GM23338 (cell line): Measurements from ENCODE around the gene DCST1. TPM values are rescaled to one million over a fixed set of nuclear protein-coding genes. Genes with fewer than 3 reads are reported as not detected.

ENCODE experiments used
- ATAC-seq: fragments of 200-7000 bp; cut with Tn5 transposase; 3 replicates; pipeline ENCODE4 v1.9.1; 2020
- DNase-seq: peaks from one replicate; pipeline ENCODE4 v3.0.0-alpha.2; 2015; ENCODE audit warnings: low spot score
- H2AFZ ChIP-seq: fragments of 200-600 bp; sonication (generic); 2 replicates; pipeline ENCODE4 v1.8.0; 2016; ENCODE audit warnings: antibody characterized with exemption, mild to moderate bottlenecking, moderate library complexity
- H3F3A ChIP-seq: fragments of 200-600 bp; sonication (generic); replicated peaks from 2 replicates; pipeline ENCODE4 v1.8.0; 2017; ENCODE audit warnings: antibody characterized with exemption, mixed run types, low read depth
- H3K27ac ChIP-seq: fragments of 200-600 bp; sonication (generic); 2 replicates; pipeline ENCODE4 v1.6.1; 2016; ENCODE audit warnings: low read depth
- H3K27me3 ChIP-seq: fragments of 200-600 bp; sonication (generic); 2 replicates; pipeline ENCODE4 v1.8.0; 2016; ENCODE audit warnings: mild to moderate bottlenecking, mixed run types, moderate library complexity; ENCODE audit not compliant: insufficient read depth
- H3K36me3 ChIP-seq: fragments of 200-600 bp; sonication (generic); 2 replicates; pipeline ENCODE4 v1.8.0; 2016; ENCODE audit warnings: mild to moderate bottlenecking; ENCODE audit not compliant: insufficient read depth
- H3K4me1 ChIP-seq: fragments of 200-600 bp; sonication (generic); 2 replicates; pipeline ENCODE4 v1.8.0; 2016; ENCODE audit warnings: mild to moderate bottlenecking, moderate library complexity; ENCODE audit not compliant: insufficient read depth
- H3K4me2 ChIP-seq: fragments of 200-600 bp; sonication (generic); 2 replicates; pipeline ENCODE4 v1.7.1; 2017; ENCODE audit warnings: mixed run types
- H3K4me3 ChIP-seq: fragments of 200-600 bp; sonication (generic); 2 replicates; pipeline ENCODE4 v1.6.1; 2016; ENCODE audit warnings: mixed run types
- H3K79me2 ChIP-seq: fragments of 200-600 bp; sonication (generic); replicated peaks from 2 replicates; pipeline ENCODE4 v1.8.0; 2017; ENCODE audit warnings: mild to moderate bottlenecking; ENCODE audit not compliant: insufficient read depth
- H3K9me2 ChIP-seq: fragments of 200-600 bp; sonication (generic); 2 replicates; pipeline ENCODE4 v1.8.0; 2017; ENCODE audit not compliant: insufficient read depth
- H4K20me1 ChIP-seq: fragments of 200-600 bp; sonication (generic); replicated peaks from 2 replicates; pipeline ENCODE4 v1.8.0; 2017; ENCODE audit warnings: mild to moderate bottlenecking; ENCODE audit not compliant: insufficient read depth
- H3K27ac Mint-ChIP-seq: 2 replicates; pipeline ENCODE4 v1.8.0; 2020; ENCODE audit warnings: inconsistent platforms, mild to moderate bottlenecking, moderate library complexity, mixed read lengths
- H3K27me3 Mint-ChIP-seq: 3 replicates; pipeline ENCODE4 v1.8.0; 2022; ENCODE audit warnings: low read depth, mild to moderate bottlenecking, moderate library complexity, mixed read lengths, inconsistent platforms; ENCODE audit not compliant: insufficient read depth, poor library complexity
- H3K36me3 Mint-ChIP-seq: 3 replicates; pipeline ENCODE4 v1.8.0; 2021; ENCODE audit warnings: low read depth, mild to moderate bottlenecking, inconsistent platforms, moderate library complexity, mixed read lengths
- H3K4me1 Mint-ChIP-seq: 3 replicates; pipeline ENCODE4 v1.8.0; 2020; ENCODE audit warnings: mild to moderate bottlenecking, inconsistent platforms, mixed read lengths
- H3K4me3 Mint-ChIP-seq: 3 replicates; pipeline ENCODE4 v1.8.0; 2021; ENCODE audit warnings: moderate library complexity, mild to moderate bottlenecking, inconsistent platforms, mixed read lengths
- H3K9me3 Mint-ChIP-seq: 3 replicates; pipeline ENCODE4 v1.8.0; 2020; ENCODE audit warnings: moderate library complexity, mild to moderate bottlenecking, inconsistent platforms, mixed read lengths
- CREB1 ChIP-seq: fragments of 250-450 bp; sonication (Bioruptor Pico); IDR thresholded peaks from 2 replicates; pipeline ENCODE4 v1.5.0; 2020; ENCODE audit warnings: low read depth, mild to moderate bottlenecking, moderate library complexity
- ETS1 ChIP-seq: IDR thresholded peaks from 2 replicates; pipeline ENCODE4 v1.6.1; 2016; ENCODE audit warnings: antibody characterized with exemption
- EZH2 ChIP-seq: fragments of 200-600 bp; sonication (generic); IDR thresholded peaks from one replicate; pipeline ENCODE4 v1.8.0; 2017; ENCODE audit warnings: antibody characterized with exemption, mild to moderate bottlenecking, low read depth; ENCODE audit not compliant: unreplicated experiment
- EZH2phosphoT487 ChIP-seq: fragments of 200-600 bp; sonication (generic); IDR thresholded peaks from one replicate; pipeline ENCODE4 v1.8.1; 2018; ENCODE audit warnings: antibody characterized with exemption; ENCODE audit not compliant: unreplicated experiment
- JUNB ChIP-seq: IDR thresholded peaks from one replicate; pipeline ENCODE4 v1.6.1; 2016; ENCODE audit warnings: antibody characterized with exemption; ENCODE audit not compliant: unreplicated experiment
- NANOG ChIP-seq: IDR thresholded peaks from 2 replicates; pipeline ENCODE4 v1.6.1; 2016; ENCODE audit warnings: antibody characterized with exemption, borderline replicate concordance
- POLR2AphosphoS5 ChIP-seq: IDR thresholded peaks from 2 replicates; pipeline ENCODE4 v1.6.1; 2016; ENCODE audit warnings: antibody characterized with exemption, low read depth
- REST ChIP-seq: IDR thresholded peaks from one replicate; pipeline ENCODE4 v1.6.1; 2018; ENCODE audit warnings: antibody characterized with exemption; ENCODE audit not compliant: unreplicated experiment
- STAT1 ChIP-seq: IDR thresholded peaks from one replicate; pipeline ENCODE4 v1.6.1; 2016; ENCODE audit warnings: antibody characterized with exemption; ENCODE audit not compliant: unreplicated experiment
- ZNF114 ChIP-seq: fragments of 250-450 bp; sonication (Bioruptor Pico); IDR thresholded peaks from 2 replicates; pipeline ENCODE4 v1.5.0; 2020; ENCODE audit warnings: mild to moderate bottlenecking, moderate library complexity
- ZNF331 ChIP-seq: fragments of 250-450 bp; sonication (Bioruptor Pico); IDR thresholded peaks from 2 replicates; pipeline ENCODE4 v1.5.0; 2020; ENCODE audit warnings: low read depth, mild to moderate bottlenecking, moderate library complexity
- ZNF462 ChIP-seq: fragments of 250-450 bp; sonication (Bioruptor Pico); IDR thresholded peaks from 2 replicates; pipeline ENCODE4 v1.5.0; 2020; ENCODE audit warnings: mild to moderate bottlenecking, moderate library complexity
- polyA plus RNA-seq: library from polyadenylated mRNA; unstranded; fragments of >200 nt; fragmentation: Nextera tagmentation; extraction: Ambion mirVana; gene quantifications from 2 replicates; pipeline ENCODE4 v1.2.1, GENCODE V29; 2016
- total RNA-seq: library from RNA; depleted of rRNA; stranded (reverse); fragments of >200 nt; shearing (Covaris generic); gene quantifications from 2 replicates; pipeline ENCODE4 v1.2.3, GENCODE V29; 2014
- TF ChIP-seq, protein P1 (sequence below), 2 experiments: fragments of 200-600 bp in 1 of 2; sonication (generic) in 1 of 2; conservative IDR thresholded peaks; 2 replicates each; pipeline versions ENCODE4 v1.5.1 to v1.6.1; 2016 to 2017; ENCODE audit warnings: antibody characterized with exemption in 2 of 2, low read depth in 2 of 2, mild to moderate bottlenecking in 2 of 2, moderate library complexity in 1 of 2

DCST1 gene
- total and polyA plus RNA-seq, 2 experiments from 2014 or later = not detected

- Histone ChIP-seq H3K4me2 (no peak overlapping the region), H3K4me1 (no peaks in the 10 kb centered on the region), H3K4me3 (no peak overlapping the region), H2AFZ (no peak overlapping the region), H3K36me3 (no peaks in the 10 kb centered on the region), H4K20me1 (no peaks in the 10 kb centered on the region), H3K27me3 (no peaks in the 10 kb centered on the region), H3K9me2 (no peaks in the 10 kb centered on the region), H3K27ac (no peak overlapping the region), H3K79me2 (no peaks in the 10 kb centered on the region), H3F3A (0 out of 2 replicates have a peak, but pooled peaks cover 3% of the 10 kb centered on the region)
- DNase-seq (no peak), ATAC-seq (peak; percentile 9; the same call in 2 of the 3 replicates)
- Mint-ChIP-seq H3K27ac (no peak overlapping the region), H3K4me3 (no peak overlapping the region; the same call in 2 of the 3 replicates), H3K4me1 (peaks cover 31% of the 10 kb centered on the region), H3K27me3 (peaks cover 24% of the 10 kb centered on the region), H3K36me3 (no peaks in the 10 kb centered on the region), H3K9me3 (no peaks in the 10 kb centered on the region)
- TF ChIP-seq STAT1 = no peak
- no peak for TF ChIP-seq ZNF462
- no peak for TF ChIP-seq EZH2phosphoT487
- TF ChIP-seq POLR2AphosphoS5 = no peak
- no peak for TF ChIP-seq ETS1
- no peak for TF ChIP-seq JUNB
- TF ChIP-seq NANOG = no peak
- TF ChIP-seq, protein P1, sequence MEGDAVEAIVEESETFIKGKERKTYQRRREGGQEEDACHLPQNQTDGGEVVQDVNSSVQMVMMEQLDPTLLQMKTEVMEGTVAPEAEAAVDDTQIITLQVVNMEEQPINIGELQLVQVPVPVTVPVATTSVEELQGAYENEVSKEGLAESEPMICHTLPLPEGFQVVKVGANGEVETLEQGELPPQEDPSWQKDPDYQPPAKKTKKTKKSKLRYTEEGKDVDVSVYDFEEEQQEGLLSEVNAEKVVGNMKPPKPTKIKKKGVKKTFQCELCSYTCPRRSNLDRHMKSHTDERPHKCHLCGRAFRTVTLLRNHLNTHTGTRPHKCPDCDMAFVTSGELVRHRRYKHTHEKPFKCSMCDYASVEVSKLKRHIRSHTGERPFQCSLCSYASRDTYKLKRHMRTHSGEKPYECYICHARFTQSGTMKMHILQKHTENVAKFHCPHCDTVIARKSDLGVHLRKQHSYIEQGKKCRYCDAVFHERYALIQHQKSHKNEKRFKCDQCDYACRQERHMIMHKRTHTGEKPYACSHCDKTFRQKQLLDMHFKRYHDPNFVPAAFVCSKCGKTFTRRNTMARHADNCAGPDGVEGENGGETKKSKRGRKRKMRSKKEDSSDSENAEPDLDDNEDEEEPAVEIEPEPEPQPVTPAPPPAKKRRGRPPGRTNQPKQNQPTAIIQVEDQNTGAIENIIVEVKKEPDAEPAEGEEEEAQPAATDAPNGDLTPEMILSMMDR (conservative IDR thresholded peaks at IDR 0.05; ENCODE audit: low read depth in 2 of 2) = no peak
- no peak for TF ChIP-seq ZNF331 (CRISPR knock-in tag)
- no peak for TF ChIP-seq REST
- no peak for TF ChIP-seq CREB1
- TF ChIP-seq ZNF114 (CRISPR knock-in tag) = no peak
- TF ChIP-seq EZH2 = no peak
Measured at GRCh38 chr1:155043301-155043702, 9.7 kb downstream of the DCST1 start.
